CD4-positive, alpha-beta T cell treated with Interleukin-4 for 1 hour (primary cell): ENCODE data around the gene BICDL1.

Experiments used
- DNase-seq, 2 donors: peaks; one replicate each; pipeline ENCODE4 v3.0.0-alpha.2; 2020 to 2022

BICDL1 gene

DNA sequence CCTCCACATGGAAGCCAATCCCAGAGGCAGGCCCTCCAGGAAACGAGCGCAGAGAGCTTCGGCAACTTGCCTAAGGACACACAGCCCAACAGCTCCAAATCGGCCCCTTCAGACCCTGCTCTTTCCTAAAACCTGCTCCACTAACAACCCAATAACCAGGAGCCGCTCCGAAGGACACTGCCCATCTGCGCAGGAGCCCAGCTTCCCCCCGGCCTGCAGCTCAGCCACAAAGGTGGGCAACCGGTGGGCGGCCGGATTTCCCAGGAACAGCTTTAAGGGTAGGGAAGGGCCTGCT, 114.0 kb downstream of the BICDL1 start:
- DNase-seq: no peak

DNA sequence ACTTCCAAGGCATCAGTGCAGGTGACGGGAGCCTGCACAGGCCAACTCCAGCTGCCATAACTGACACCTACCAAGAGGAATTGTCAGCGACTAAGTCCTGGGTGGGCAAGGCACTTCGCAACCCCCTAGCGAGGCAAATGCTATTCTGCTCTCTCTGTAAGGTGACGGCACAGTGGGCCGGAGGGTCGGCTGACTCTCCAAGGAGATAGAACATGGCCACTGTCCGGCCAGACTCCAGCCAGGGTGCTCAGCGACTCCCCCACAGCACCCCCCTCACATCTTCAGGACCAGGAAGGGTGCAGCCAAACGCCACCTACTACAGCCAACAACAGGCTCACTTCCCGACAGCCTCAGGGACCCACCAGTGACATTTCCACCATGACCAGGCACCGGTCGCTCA, 114.3 kb downstream of the BICDL1 start:
- no peak for DNase-seq

DNA sequence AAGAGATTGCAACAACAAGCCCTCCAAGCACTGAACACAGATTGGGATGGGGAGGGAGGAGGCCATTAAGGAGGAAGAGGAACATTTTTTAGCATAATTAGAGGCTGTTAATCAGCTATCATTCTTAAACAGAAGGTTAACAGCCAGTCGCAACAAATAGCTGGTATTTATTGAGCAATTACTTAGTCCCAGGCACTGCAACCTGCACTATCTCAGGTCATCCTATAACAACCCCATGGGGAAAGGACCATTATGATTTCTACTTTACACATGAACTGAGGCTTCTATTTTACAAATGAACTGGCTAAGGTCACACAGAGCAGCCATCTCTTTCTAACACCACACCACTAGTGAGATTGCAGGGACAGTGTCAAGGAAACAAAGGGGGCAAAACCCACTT, 117.1 kb downstream of the BICDL1 start:
- no peak for DNase-seq

DNA sequence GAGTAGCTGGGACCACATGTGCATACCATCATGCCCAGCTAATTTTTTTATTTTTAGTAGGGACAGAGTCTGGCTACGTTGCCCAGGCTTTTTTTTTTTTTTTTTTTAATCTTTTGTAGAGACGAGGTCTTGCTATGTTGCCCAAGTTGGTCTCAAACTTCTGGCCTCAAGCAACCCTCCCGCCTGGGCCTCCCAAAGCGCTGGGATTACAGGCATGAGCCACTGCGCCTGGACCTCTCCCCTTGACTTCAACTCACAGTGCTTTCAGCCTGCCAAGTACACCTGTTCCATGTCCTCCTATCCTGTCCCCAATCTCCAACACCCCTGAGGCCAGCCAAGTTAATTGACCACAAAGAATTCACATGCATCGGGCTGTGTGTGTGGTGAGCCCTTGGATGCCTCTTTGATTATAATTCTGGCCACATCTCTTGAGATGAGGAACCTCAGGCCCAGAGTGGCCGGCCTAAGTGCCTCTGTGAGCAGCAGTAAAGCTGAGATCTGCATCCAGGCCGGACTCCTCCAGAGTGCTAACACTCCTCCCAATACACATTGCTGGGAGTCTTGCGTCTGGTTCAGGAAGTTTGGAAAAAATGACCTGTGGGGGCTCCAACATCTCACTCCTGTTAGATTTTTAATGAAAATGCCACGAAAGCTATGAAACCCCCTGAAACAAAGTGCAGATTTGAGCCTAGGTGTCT, 120.7 kb downstream of the BICDL1 start:
- DNase-seq: no peak

DNA sequence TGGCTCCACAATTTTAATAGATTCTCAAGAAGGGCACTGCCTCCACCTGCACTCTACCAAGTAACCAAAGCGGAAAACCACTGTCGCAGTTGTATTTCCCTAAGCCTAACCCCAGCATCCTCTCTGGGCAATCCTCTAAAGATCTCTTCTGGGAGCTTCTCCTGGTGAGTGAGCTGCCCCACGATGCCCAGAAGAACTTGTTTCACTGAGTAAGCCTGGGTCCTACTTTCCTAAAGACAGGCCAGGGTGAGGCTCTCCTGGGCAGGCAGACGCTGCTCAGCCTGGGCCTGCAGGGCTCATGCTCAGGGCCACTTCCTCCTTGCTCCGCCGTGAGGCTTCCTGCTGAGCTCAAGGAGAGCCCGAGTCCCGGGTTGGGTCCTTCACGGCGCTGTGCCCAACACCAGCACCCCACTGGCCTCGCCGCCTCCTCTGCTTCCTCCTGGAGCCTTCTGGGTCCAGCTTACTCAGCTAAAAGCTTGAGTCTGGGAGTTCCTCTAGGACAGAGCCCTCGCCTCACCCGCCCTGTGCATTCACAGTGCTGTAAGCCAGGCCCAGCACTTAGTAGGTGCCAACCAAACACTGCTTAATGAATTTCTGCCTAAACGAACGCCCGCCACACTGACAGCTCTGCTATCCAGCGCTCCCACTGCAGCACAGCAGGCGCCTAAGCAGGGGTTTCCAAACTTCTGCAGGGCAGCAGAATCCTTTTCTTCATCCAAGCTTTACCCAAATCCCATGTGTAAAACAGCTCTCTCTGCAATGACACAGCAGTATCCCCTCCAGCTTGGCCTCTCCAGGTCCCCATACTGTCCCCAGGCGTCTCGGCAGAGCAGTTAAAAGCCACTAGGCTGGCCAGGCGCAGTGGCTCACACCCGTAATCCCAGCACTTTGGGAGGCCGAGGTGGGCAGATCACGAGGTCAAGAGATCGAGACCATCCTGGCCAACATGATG, 121.8 kb downstream of the BICDL1 start:
- peak; percentile 72 for DNase-seq

DNA sequence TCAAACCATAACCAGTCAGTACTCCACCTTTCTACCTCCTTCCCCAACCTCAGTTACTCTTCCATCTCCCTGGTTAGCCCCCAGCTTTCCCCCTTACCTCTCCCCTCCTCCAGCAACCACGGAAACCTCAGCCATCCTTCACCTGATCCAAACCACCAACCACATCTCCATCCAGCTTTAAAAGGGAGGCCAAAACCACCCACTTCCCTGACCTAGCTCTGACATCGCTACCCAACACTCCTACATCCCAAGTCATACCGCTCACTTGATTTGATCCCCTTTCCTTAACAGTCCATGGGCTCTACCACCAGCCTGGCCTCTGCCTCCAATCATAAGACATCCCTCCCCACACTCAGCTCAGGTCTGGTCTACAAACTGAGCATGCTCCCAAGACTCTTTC, 126.0 kb downstream of the BICDL1 start:
- no peak for DNase-seq

DNA sequence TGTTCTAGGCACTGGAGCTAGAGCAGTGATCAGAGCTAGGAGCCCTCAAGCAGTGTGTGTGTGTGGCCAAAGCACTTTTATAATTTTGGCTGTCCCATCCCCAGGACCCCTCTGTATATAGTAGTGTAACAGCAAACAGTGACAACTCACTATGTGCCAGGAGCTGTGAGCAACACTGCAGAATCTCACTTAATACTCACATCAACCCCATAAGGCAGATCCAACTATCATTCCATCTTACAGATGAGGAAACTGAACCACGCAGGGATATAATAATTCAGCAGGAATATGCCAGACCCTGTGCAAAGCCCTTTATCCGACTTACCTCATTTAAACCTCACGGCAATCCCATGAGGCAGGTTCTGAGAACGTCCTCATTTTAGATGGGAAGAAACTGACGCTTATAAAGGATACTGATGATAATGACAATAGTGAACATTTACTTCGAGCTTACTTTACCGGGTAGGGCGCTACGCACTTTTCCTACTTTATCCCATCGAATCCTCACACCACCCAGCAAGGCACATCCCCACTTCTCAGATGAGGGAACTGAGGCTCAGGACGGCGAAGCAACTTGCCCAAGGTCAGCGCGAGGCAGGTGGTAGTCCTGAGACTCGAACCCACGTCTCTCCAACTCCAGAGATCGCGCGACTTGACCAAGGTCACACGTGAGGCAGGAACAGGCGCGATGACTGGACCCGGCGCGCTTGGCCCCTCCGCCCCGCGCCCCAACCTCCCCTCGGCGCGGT, 126.8 kb downstream of the BICDL1 start:
- DNase-seq: peak; percentile 27 to 29

DNA sequence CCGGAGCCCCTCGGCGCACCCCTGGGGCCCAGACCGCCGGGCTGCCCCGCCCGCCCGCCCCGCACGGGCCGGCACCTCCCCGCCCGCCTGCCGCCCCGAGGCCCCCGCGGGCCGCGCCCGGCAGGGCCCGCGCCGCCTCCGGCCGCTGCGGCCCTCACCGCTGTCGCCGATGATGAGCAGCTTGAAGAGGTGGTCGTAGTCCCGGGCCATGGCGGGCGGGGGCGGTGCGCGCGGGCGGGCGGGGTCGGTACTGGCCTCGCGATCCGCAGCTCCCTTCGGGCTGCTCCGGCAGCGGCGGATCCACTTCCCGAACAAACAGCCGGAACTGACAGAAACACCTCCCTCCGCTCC, 127.4 kb downstream of the BICDL1 start, which contains the start of gene RAB35:
Gene RAB35, minus strand, starts transcription at position 313 of the 351 bp plus-strand sequence. Its CDS starts 103 bp downstream, at position 210.
- DNase-seq: no peak

DNA sequence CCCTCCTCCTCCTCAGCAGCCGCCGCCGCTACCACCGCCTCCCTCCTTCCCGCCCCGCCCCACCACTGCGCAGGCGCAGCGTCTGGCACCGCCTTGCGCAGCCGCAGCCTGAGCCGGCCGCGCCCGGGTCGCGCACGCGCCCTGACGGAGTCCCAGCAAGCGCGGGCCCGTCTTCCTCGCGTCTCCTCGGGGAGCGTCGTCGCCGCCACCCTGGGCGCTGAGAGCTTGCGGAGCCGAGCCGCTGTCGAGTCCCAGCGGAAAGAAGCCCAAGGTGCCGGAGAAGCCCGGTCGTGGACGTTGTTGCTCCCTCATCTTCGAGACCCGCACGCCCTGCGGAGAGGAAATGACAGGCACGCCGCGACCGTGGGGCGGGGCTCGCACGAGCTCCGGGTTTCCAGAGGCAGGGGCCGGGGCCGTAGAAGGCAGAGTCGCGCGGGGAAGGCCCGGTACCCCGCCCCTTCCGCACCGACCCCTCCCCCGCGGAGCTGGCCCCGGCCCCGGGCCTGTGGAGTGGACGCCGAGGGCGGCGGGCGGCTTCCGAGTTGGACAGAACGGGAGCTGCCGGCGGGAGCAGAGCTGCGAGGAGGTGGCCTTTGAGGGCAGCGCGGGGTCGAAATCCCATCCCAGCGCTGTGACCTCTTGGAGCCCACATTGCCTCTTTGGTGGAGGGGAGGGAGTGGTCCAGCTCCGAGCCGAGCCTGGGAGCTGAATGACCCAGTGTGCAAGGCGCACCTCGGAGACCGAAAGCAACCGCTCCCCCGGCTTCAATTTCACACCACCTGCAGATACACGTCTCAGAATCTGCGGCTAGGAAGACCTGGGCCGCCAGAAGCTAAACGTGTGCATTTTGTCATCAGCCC, 128.0 kb downstream of the BICDL1 start:
- DNase-seq: peak; percentile 96 to 97

DNA sequence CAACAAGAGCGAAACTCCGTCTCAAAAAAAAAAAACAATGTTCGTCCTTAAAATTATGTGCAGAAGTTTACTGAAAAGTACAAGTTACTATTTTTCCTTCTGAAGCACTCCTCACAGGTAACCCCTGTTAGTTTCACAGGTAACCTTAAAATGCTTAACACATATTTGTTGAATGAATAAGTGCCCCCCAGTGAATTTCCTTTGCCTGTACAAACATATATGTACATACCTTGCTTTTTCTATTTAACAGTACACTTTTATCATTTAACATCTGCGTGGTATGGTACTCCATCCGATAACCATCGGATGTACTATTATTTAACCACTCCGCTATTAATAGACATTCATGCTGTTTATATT, 128.9 kb downstream of the BICDL1 start:
- no peak for DNase-seq

DNA sequence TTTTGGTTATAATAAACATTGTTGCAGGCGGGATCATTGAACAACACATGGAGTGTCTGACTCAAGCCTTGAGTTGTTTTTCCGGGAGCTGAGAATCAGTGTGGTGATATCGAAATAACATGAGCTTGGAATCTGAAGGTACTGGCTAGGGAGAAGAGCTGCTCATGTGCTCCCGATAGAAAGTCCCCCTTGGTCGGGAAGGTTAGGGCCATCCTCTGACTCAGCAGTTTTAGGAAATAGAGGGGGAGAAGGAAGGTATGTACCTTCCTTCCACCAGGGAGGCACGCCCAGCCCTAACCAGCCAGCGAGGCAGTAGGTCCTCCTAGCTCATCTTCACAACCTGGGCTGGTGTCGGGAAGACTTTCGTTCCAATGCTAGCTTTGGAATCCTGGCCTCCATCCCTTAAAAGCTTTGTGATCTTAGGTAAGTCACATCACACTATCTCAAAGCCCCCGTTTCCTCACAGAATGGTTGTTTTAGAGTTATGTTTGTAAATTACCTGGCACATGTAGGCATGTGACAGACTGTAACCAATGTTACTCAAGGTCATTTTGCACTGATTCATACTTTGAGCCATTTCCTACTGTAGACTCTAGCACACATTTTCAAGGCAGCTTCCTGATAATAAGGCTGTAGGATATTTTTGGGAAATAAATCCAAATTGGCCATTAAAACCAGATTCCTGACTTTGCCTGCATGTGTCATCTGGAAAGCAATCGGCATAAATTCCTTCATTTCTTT, 129.5 kb downstream of the BICDL1 start:
- DNase-seq: no peak

DNA sequence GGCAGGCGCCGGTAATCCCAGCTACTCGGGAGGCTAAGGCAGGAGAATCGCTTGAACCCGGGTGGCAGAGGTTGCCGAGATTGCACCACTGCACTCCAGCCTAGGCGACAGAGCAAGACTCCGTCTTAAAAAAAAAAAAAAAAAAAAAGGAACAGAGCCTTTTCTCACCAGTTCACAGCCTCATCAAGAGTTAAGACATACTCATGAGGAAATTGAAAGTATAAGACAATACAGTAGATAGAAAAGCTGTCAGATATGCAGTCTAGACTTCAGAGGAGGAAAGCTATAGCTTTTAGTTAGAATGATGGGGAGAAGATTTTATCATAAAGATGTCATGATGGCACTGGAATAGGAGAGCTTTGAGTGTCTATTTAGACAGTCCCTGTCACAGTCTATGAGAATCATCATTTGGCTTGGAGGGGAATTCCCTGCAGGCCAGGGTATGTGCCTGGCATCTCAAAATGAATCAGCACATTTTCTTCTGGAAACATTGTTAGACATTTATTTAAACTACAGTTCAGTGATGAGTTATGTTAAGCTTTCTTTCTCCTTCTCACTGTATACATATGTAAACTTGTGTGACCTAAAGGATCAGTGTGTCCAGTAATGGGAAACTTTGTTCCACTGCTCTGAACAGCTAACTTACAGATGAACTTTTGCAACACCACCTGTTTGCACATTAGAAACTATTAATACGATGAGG, 130.4 kb downstream of the BICDL1 start:
- peak in 1 of 2 donors; percentile 38 for DNase-seq

DNA sequence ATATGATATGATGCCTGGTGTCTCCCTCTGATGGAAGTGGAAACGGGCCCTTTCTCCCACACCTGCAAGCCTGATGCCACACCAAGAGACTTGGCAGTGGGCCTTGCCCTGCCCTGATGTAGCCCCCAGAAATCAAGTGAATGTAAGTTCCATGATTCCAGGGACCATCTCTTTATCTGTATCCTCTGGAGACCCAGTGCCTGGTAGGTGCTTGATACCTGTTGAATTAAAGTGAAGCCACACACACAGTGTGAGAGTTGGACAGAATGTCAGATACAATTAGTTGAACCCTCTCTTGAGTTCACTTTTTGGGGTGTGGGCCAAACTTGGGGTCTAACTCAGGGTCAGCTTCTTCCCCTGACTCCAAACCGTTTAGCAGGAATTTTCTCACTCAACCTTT, 132.3 kb downstream of the BICDL1 start:
- DNase-seq: no peak

DNA sequence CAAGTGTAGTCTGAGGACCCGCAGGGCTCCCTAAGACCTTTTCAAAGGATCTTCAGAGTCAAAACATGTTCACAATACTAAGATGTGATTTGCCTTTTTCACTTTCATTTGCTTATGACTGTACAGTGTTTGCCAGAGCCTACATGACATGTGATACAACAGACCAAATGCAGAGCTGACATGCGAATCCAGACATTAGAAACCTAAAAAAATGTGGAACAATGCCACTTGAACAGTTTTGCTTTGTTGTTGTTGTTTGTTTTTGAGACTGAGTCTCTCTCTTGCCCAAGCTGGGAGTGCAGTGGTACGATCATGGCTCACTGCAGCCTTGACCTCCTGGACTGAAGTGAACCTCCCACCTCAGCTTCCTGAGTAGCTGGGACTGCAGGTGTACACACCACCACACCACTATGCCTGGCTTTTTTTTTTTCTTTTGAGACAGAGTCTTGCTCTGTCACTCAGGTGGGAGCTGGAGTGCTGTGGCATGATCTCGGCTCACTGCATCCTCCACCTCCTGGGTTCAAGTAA, 132.8 kb downstream of the BICDL1 start:
- DNase-seq: peak in 1 of 2 donors; percentile 44

DNA sequence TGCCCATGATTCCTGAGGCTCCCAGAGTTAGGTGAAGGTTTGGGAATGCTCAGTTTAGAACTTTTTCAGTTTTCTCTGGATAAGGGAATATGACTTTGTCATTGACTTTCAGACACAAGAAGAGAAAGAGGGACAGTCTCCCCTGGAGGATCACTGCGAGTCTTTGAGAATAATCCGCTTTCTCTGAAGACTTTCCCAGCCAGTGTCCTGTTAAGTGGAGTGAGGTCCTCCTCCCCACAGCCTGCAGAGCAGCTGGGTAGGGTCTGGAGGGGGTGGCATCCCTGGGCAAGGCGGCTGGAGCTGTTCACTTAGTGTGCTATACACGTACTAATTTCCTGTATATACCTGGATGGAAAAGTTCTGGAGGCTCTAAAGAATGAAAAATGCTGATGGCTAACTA, 136.0 kb downstream of the BICDL1 start:
- DNase-seq: no peak

DNA sequence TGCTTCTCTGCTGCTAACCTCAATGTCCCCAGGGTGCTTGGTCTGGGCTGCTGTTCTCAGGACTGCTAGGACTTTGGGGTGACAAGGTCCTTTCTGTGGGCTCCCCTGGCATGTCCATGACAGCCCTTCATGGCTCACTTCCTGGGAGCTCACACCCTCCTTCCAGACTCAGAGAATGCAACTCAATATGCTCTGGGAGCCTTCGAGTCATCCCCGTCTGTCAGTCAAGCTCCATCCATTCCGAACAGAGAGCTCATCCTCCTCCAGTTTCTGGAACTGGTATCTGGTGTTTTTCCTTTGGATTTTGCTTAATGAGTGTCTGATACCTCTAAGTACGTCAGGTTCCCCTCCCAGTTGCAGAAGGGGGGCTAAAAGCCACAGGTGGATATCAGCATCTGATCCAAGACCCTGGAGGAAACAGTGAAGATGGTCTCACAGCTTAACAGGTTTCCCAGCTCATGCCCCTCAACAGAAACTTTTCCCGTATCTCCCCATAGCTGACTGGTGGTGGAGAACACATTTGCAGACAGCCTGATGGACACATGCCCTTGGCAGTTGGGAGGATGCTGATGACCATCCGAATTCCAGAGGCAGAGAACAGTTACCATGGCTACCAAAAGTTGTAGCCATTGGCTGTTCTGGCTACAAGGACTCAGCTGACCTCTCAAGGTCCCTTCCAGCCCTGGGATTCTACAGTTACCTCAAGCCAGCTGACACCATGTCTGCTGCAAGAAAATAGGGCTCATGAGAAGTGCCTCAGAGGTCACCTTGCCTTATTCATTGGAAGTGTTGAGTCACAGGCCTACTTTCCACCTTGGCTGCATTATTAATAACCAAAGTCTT, 137.0 kb downstream of the BICDL1 start:
- DNase-seq: peak in 1 of 2 donors; percentile 33

DNA sequence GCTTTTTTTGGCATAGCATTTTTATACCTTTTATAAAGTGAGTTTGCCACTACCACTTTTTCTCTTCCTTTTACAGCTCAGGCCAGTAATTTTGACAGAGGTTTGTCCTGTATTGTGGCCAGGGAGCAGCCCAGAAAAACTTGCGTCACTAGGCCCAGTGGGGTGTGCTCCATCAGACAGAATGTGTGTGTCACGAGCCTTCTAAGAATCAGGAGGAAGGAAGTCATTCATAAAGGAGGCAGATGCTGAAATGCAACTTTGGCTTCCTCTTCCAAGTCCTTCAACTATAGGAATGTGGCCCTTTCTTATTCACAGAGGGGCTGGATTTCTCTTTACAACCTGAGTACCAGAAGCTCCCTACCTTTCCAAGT, 137.6 kb downstream of the BICDL1 start:
- peak in 1 of 2 donors; percentile 60 for DNase-seq

DNA sequence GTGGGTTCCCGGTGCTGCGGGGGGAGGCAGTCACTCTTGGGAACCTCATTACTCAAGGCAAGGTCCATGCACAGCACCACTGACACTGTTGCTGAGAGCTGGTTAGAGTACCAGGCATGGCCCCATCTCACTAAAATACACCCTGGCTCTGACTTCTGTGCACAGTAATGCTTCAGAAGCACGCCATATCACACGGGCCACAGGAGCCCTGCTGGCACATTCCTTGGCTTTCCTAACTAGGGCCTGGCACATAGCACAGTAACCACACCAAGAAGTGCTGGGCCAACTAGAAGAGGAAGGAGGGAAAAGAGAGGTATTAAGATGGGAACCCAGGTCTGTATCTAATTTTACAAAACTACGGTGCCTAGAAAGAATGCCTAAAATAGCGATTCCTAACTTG, 141.0 kb downstream of the BICDL1 start:
- DNase-seq: no peak

DNA sequence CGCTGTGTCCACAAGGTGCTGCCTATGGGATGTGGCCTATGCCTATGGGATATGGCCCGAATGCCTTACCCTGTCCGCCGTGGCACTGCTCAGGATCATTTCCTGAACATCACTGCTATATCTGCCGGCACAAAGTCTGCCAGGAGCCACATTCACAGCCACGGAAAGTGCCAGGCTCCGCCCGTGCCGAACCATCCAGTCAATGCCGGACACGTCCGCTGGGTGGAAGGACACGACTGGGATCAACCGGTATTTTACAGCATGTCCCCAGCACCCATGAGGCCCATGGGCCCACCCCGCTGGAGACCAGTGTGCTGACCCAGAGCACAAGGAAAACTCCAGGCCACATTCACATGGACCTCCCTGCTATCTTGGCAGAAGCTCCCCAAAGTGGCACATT, 142.1 kb downstream of the BICDL1 start:
- DNase-seq: no peak
